ENCODE measurements around the gene KCTD4.
"Not testable (repeated sequence)": the region's sequence is repeated elsewhere in the genome, so short reads cannot be mapped to it uniquely, and the experiment has no call there.

Gene KCTD4

GRCh38 chr13:45215392-45216077 is 14.7 kb upstream of the KCTD4 start:
- no peak for DNase-seq

GRCh38 chr13:45209229-45209628 is 8.4 kb upstream of the KCTD4 start:
- DNase-seq: no peak

- DNase-seq: no peak
These were observed 7.3 kb upstream of the KCTD4 start for GRCh38 chr13:45208132-45208531.

- DNase-seq: no peak
These were observed 6.5 kb upstream of the KCTD4 start for GRCh38 chr13:45207319-45207718.

- DNase-seq: no peak
These were observed 5.5 kb upstream of the KCTD4 start for GRCh38 chr13:45206340-45206739.

GRCh38 chr13:45205124-45205523 is 4.3 kb upstream of the KCTD4 start:
- no peak for DNase-seq

GRCh38 chr13:45199711-45200110 is 1.1 kb downstream of the KCTD4 start:
- no peak for DNase-seq

- DNase-seq: no peak
These were observed 1.9 kb downstream of the KCTD4 start for GRCh38 chr13:45198924-45199323.

- DNase-seq: no peak
These were observed 2.8 kb downstream of the KCTD4 start for GRCh38 chr13:45198041-45198440.

- DNase-seq: no peak
These were observed 4.2 kb downstream of the KCTD4 start for GRCh38 chr13:45196622-45197021.

GRCh38 chr13:45196096-45196495 is 4.7 kb downstream of the KCTD4 start:
- no peak for DNase-seq

GRCh38 chr13:45195421-45195820 is 5.4 kb downstream of the KCTD4 start:
- DNase-seq: no peak

GRCh38 chr13:45194081-45194939 is 6.5 kb downstream of the KCTD4 start:
- DNase-seq: peak; percentile 38 to 83

- no peak for DNase-seq
These were observed 9.0 kb downstream of the KCTD4 start for GRCh38 chr13:45191874-45192273.

GRCh38 chr13:45189511-45189910 is 11.3 kb downstream of the KCTD4 start:
- not testable (repeated sequence) for DNase-seq

GRCh38 chr13:45189077-45189476 is 11.8 kb downstream of the KCTD4 start:
- not testable (repeated sequence) for DNase-seq

- no peak for DNase-seq
These were observed 15.6 kb downstream of the KCTD4 start for GRCh38 chr13:45185286-45185685.

- DNase-seq: no peak
These were observed 16.2 kb downstream of the KCTD4 start for GRCh38 chr13:45184693-45185092.

- no peak for DNase-seq
These were observed 19.9 kb downstream of the KCTD4 start for GRCh38 chr13:45180713-45181601.

GRCh38 chr13:45180303-45180702 is 20.5 kb downstream of the KCTD4 start:
- DNase-seq: no peak

GRCh38 chr13:45179428-45179827 is 21.4 kb downstream of the KCTD4 start:
- DNase-seq: no peak

GRCh38 chr13:45178349-45179162 is 22.3 kb downstream of the KCTD4 start:
- DNase-seq: no peak
